ENCODE results near the gene PRSS37. TPM values are rescaled to one million over a fixed set of nuclear protein-coding genes. Genes with fewer than 3 reads are reported as not detected.
"Not testable (repeated sequence)": the region's sequence is repeated elsewhere in the genome, so short reads cannot be mapped to it uniquely, and the experiment has no call there.

The PRSS37 gene
- total RNA-seq, 1 experiment from 2014 or later = not detected

- Histone ChIP-seq H3K9ac (ENCODE audit: low read length) (no peak overlapping the region), H3K27ac (ENCODE audit: low read depth, low read length) (no peak overlapping the region), H3K9me2 (ENCODE audit: insufficient read depth) (no peaks in the 10 kb centered on the region), H3K4me3 (replicated peaks in 1 of 2; ENCODE audit: low read depth in 1 of 2, low read length in 2 of 2) (no peak overlapping the region), H3K36me3 (ENCODE audit: control insufficient read depth in 1 of 2, insufficient read depth in 2 of 2, low read length in 2 of 2) (no peaks in the 10 kb centered on the region), H3K4me2 (ENCODE audit: low read length) (no peak overlapping the region), H3K4me1 (ENCODE audit: control insufficient read depth in 1 of 2, insufficient read depth in 2 of 2, low read length in 2 of 2) (no peaks in the 10 kb centered on the region; a peak in 1 of 4 replicates), H2AFZ (ENCODE audit: low read depth, low read length, poor library complexity, severe bottlenecking) (no peak overlapping the region), H4K20me1 (ENCODE audit: insufficient read depth) (no peaks in the 10 kb centered on the region), H3K79me2 (ENCODE audit: insufficient read depth, low read length) (no peaks in the 10 kb centered on the region), H3K27me3 (ENCODE audit: insufficient read depth, low read length) (no peaks in the 10 kb centered on the region), H3K9me3 (ENCODE audit: control insufficient read depth in 1 of 2, insufficient read depth in 1 of 2, low read depth in 1 of 2, low read length in 2 of 2) (no peaks in the 10 kb centered on the region)
- intact Hi-C loops (cut with micrococcal nuclease) = no loop called here
- ChIA-PET CTCF (no interaction called here), RAD21 (ENCODE audit: low non-redundant PET in 1 of 2, low total read pairs in 2 of 2, uncharacterized antibody in 2 of 2, unreplicated experiment in 2 of 2) (no interaction called here), POLR2A (no interaction called here)
- ATAC-seq (no peak), DNase-seq (ENCODE audit: low read depth, low spot score) (no peak)
- TF ChIP-seq EZH2phosphoT487 (IDR thresholded peaks at IDR 0.05; ENCODE audit: borderline replicate concordance) = no peak
- TF ChIP-seq REST (IDR thresholded peaks at IDR 0.05; ENCODE audit: low read depth) = no peak
- TF ChIP-seq, protein P1, sequence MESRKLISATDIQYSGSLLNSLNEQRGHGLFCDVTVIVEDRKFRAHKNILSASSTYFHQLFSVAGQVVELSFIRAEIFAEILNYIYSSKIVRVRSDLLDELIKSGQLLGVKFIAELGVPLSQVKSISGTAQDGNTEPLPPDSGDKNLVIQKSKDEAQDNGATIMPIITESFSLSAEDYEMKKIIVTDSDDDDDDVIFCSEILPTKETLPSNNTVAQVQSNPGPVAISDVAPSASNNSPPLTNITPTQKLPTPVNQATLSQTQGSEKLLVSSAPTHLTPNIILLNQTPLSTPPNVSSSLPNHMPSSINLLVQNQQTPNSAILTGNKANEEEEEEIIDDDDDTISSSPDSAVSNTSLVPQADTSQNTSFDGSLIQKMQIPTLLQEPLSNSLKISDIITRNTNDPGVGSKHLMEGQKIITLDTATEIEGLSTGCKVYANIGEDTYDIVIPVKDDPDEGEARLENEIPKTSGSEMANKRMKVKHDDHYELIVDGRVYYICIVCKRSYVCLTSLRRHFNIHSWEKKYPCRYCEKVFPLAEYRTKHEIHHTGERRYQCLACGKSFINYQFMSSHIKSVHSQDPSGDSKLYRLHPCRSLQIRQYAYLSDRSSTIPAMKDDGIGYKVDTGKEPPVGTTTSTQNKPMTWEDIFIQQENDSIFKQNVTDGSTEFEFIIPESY (IDR thresholded peaks at IDR 0.05; ENCODE audit: extremely low read depth, insufficient replicate concordance, low read length) = no peak
- no peak for TF ChIP-seq SRF (IDR thresholded peaks at IDR 0.05; ENCODE audit: low read depth)
- TF ChIP-seq, protein P2, sequence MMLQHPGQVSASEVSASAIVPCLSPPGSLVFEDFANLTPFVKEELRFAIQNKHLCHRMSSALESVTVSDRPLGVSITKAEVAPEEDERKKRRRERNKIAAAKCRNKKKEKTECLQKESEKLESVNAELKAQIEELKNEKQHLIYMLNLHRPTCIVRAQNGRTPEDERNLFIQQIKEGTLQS (IDR thresholded peaks at IDR 0.05) = no peak
- BruUV-seq (replicated peaks) = no TSS peak
These were observed 3.6 kb downstream of the PRSS37 start for GRCh38 chr7:141837683-141838082.

DNA sequence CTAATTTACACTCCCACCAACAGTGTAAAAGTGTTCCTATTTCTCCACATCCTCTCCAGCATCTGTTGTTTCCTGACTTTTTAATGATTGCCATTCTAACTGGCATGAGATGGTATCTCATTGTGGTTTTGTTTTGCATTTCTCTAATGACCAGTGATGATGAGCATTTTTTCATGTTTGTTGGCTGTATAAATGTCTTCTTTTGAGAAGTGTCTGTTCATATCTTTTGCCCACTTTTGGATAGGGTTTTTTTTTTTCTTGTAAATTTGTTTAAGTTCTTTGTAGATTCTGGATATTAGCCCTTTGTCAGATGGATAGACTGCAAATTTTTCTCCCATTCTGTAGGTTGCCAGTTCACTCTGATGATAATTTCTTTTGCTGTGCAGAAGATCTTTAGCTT lies 18.9 kb downstream of the PRSS37 start:
- H4K20me1 ChIP-seq (ENCODE audit: insufficient read depth); H3K27ac ChIP-seq (ENCODE audit: low read depth, low read length); BruUV-seq (replicated peaks); H3K36me3 ChIP-seq (ENCODE audit: control insufficient read depth in 1 of 2, insufficient read depth in 2 of 2, low read length in 2 of 2); CTCF ChIA-PET; DNase-seq (ENCODE audit: low read depth, low spot score); ATAC-seq; H2AFZ ChIP-seq (ENCODE audit: low read depth, low read length, poor library complexity, severe bottlenecking); H3K4me3 ChIP-seq (replicated peaks in 1 of 2; ENCODE audit: low read depth in 1 of 2, low read length in 2 of 2); POLR2A ChIA-PET; H3K79me2 ChIP-seq (ENCODE audit: insufficient read depth, low read length); intact Hi-C loops (cut with micrococcal nuclease); H3K9me2 ChIP-seq (ENCODE audit: insufficient read depth); H3K9ac ChIP-seq (ENCODE audit: low read length); H3K27me3 ChIP-seq (ENCODE audit: insufficient read depth, low read length); H3K4me2 ChIP-seq (ENCODE audit: low read length); RAD21 ChIA-PET (ENCODE audit: low non-redundant PET in 1 of 2, low total read pairs in 2 of 2, uncharacterized antibody in 2 of 2, unreplicated experiment in 2 of 2); H3K9me3 ChIP-seq (ENCODE audit: control insufficient read depth in 1 of 2, insufficient read depth in 1 of 2, low read depth in 1 of 2, low read length in 2 of 2); H3K4me1 ChIP-seq (ENCODE audit: control insufficient read depth in 1 of 2, insufficient read depth in 2 of 2, low read length in 2 of 2): not testable (repeated sequence)

Data from HCT116 (cell line).